Measurements from ENCODE around the gene PPID. TPM values are rescaled to one million over a fixed set of nuclear protein-coding genes. Genes with fewer than 3 reads are reported as not detected.
A peak's percentile ranks its signal among the peaks of the same experiment; 100 is the strongest.
"Not testable (repeated sequence)": the region's sequence is repeated elsewhere in the genome, so short reads cannot be mapped to it uniquely, and the experiment has no call there.

The PPID gene
- total RNA-seq, 2 experiments from 2014 or later: 46.2 to 47.5 TPM

GRCh38 chr4:158722291-158722916 lies 792 bp downstream of the PPID start:
- peaks cover 55% of the 10 kb centered on the region for H3K36me3 Mint-ChIP-seq (ENCODE audit: low read depth)
- CTCF ChIA-PET: interaction anchor here (1.5 to 2.3 kb wide), 3 partner anchors 11 to 129 kb away, joined by 4 to 6 read pairs (median 4); no protein-coding TSS in a partner anchor
- DNase-seq: no peak
- no peaks in the 10 kb centered on the region for H3K27me3 Mint-ChIP-seq
- peak overlapping the region; percentile 98 for H3K27ac Mint-ChIP-seq
- POLR2A ChIA-PET: interaction anchor here (0.9 to 1.3 kb wide), 2 partner anchors 51 to 88 kb away, joined by 3 read pairs; partner anchors contain the start of gene C4orf46
- H3K9me3 Mint-ChIP-seq: no peaks in the 10 kb centered on the region
- H3K4me1 Mint-ChIP-seq: peaks cover 72% of the 10 kb centered on the region
- peak overlapping the region; percentile 85 for H3K4me3 Mint-ChIP-seq

GRCh38 chr4:158721680-158722079 lies 1.5 kb downstream of the PPID start:
- no peaks in the 10 kb centered on the region for H3K9me3 Mint-ChIP-seq
- H3K4me1 Mint-ChIP-seq: peaks cover 69% of the 10 kb centered on the region
- H3K4me3 Mint-ChIP-seq: peak overlapping the region; percentile 85
- H3K27ac Mint-ChIP-seq: peak overlapping the region; percentile 98
- ChIA-PET CTCF (interaction anchor here (1.1 to 2.3 kb wide), 4 partner anchors 10 to 130 kb away, joined by 4 to 6 read pairs (median 4); no protein-coding TSS in a partner anchor), POLR2A (interaction anchor here (0.9 to 1.3 kb wide), 3 partner anchors 11 to 88 kb away, joined by 3 to 5 read pairs (median 3); partner anchors contain the start of gene C4orf46)
- DNase-seq: no peak
- peaks cover 61% of the 10 kb centered on the region for H3K36me3 Mint-ChIP-seq (ENCODE audit: low read depth)
- no peaks in the 10 kb centered on the region for H3K27me3 Mint-ChIP-seq

- Mint-ChIP-seq H3K27ac (no peak overlapping the region), H3K4me1 (peaks cover 45% of the 10 kb centered on the region), H3K9me3 (no peaks in the 10 kb centered on the region), H3K36me3 (ENCODE audit: low read depth) (peaks cover 87% of the 10 kb centered on the region), H3K27me3 (no peaks in the 10 kb centered on the region), H3K4me3 (no peak overlapping the region)
- no peak for DNase-seq
- POLR2A ChIA-PET: interaction anchor here (0.9 to 1.1 kb wide), 2 partner anchors 9 to 51 kb away, joined by 3 to 4 read pairs; no protein-coding TSS in a partner anchor
- CTCF ChIA-PET: interaction anchor here (1.8 kb wide), 1 partner anchor 134 kb away, joined by 10 read pairs; no protein-coding TSS in a partner anchor
Observed at GRCh38 chr4:158715802-158716201, 7.4 kb downstream of the PPID start.

- peaks cover 39% of the 10 kb centered on the region for H3K4me1 Mint-ChIP-seq
- POLR2A ChIA-PET: interaction anchor here (1.1 kb wide), 1 partner anchor 9 kb away, joined by 4 read pairs; no protein-coding TSS in a partner anchor
- no peak overlapping the region for H3K27ac Mint-ChIP-seq
- no peaks in the 10 kb centered on the region for H3K9me3 Mint-ChIP-seq
- H3K27me3 Mint-ChIP-seq: no peaks in the 10 kb centered on the region
- H3K36me3 Mint-ChIP-seq (ENCODE audit: low read depth): peaks cover 88% of the 10 kb centered on the region
- DNase-seq: no peak
- H3K4me3 Mint-ChIP-seq: no peak overlapping the region
- CTCF ChIA-PET: interaction anchor here (1.8 kb wide), 1 partner anchor 134 kb away, joined by 10 read pairs; no protein-coding TSS in a partner anchor
Observed at GRCh38 chr4:158714937-158715336, 8.3 kb downstream of the PPID start.

GRCh38 chr4:158712622-158713021 lies 10.6 kb downstream of the PPID start:
- ChIA-PET CTCF (interaction anchor here (1.3 to 1.7 kb wide), 2 partner anchors 13 to 137 kb away, joined by 3 to 4 read pairs; no protein-coding TSS in a partner anchor), POLR2A (interaction anchor here (1.2 kb wide), 1 partner anchor 41 kb away, joined by 3 read pairs; the partner anchor contains the start of gene C4orf46)
- H3K27me3 Mint-ChIP-seq, H3K9me3 Mint-ChIP-seq, H3K4me3 Mint-ChIP-seq, DNase-seq, H3K27ac Mint-ChIP-seq: not testable (repeated sequence)
- Mint-ChIP-seq H3K36me3 (ENCODE audit: low read depth) (peaks cover 79% of the 10 kb centered on the region), H3K4me1 (peaks cover 19% of the 10 kb centered on the region)

- Mint-ChIP-seq H3K27ac (no peak overlapping the region), H3K4me1 (peaks cover 12% of the 10 kb centered on the region), H3K4me3 (no peak overlapping the region), H3K9me3 (no peaks in the 10 kb centered on the region), H3K36me3 (ENCODE audit: low read depth) (peaks cover 79% of the 10 kb centered on the region), H3K27me3 (no peaks in the 10 kb centered on the region)
- ChIA-PET CTCF (interaction anchor here (0.8 to 1.9 kb wide), 4 partner anchors 11 to 140 kb away, joined by 3 to 13 read pairs (median 4); no protein-coding TSS in a partner anchor), POLR2A (interaction anchor here (0.7 to 1.8 kb wide), 4 partner anchors 10 to 280 kb away, joined by 3 to 5 read pairs (median 4); partner anchors contain the start of gene PPID)
- DNase-seq: no peak
Observed at GRCh38 chr4:158710814-158711213, 12.4 kb downstream of the PPID start.

- POLR2A ChIA-PET: no interaction called here
- no peaks in the 10 kb centered on the region for H3K9me3 Mint-ChIP-seq
- H3K4me1 Mint-ChIP-seq: no peaks in the 10 kb centered on the region
- no peak overlapping the region for H3K4me3 Mint-ChIP-seq
- H3K27me3 Mint-ChIP-seq: no peaks in the 10 kb centered on the region
- H3K36me3 Mint-ChIP-seq (ENCODE audit: low read depth): peaks cover 45% of the 10 kb centered on the region
- CTCF ChIA-PET: no interaction called here
- no peak for DNase-seq
- no peak overlapping the region for H3K27ac Mint-ChIP-seq
Observed at GRCh38 chr4:158704274-158704673, 18.9 kb downstream of the PPID start.

GRCh38 chr4:158688813-158689212 lies 34.4 kb downstream of the PPID start:
- H3K27ac Mint-ChIP-seq: no peak overlapping the region
- no peak for DNase-seq
- no peaks in the 10 kb centered on the region for H3K9me3 Mint-ChIP-seq
- ChIA-PET POLR2A (no interaction called here), CTCF (no interaction called here)
- no peaks in the 10 kb centered on the region for H3K4me1 Mint-ChIP-seq
- peaks cover 18% of the 10 kb centered on the region for H3K36me3 Mint-ChIP-seq (ENCODE audit: low read depth)
- H3K4me3 Mint-ChIP-seq: no peak overlapping the region
- H3K27me3 Mint-ChIP-seq: no peaks in the 10 kb centered on the region

- peaks cover 15% of the 10 kb centered on the region for H3K36me3 Mint-ChIP-seq (ENCODE audit: low read depth)
- POLR2A ChIA-PET: no interaction called here
- no peaks in the 10 kb centered on the region for H3K9me3 Mint-ChIP-seq
Observed at GRCh38 chr4:158682066-158682465, 41.1 kb downstream of the PPID start.

GRCh38 chr4:158681629-158682028 lies 41.6 kb downstream of the PPID start:
- ChIA-PET CTCF (interaction anchor here (0.7 kb wide), 1 partner anchor 9 kb away, joined by 3 read pairs; no protein-coding TSS in a partner anchor), POLR2A (no interaction called here)
- H3K36me3 Mint-ChIP-seq (ENCODE audit: low read depth): peaks cover 13% of the 10 kb centered on the region
- H3K4me1 Mint-ChIP-seq: peaks cover 1% of the 10 kb centered on the region
- H3K27ac Mint-ChIP-seq: no peak overlapping the region
- H3K27me3 Mint-ChIP-seq: no peaks in the 10 kb centered on the region
- no peak for DNase-seq
- H3K4me3 Mint-ChIP-seq: no peak overlapping the region
- H3K9me3 Mint-ChIP-seq: no peaks in the 10 kb centered on the region

More at GRCh38 chr4:158682066-158682465, 41.1 kb downstream of the PPID start:
- Mint-ChIP-seq H3K27me3 (no peaks in the 10 kb centered on the region), H3K27ac (no peak overlapping the region), H3K4me1 (no peaks in the 10 kb centered on the region), H3K4me3 (no peak overlapping the region)
- CTCF ChIA-PET: no interaction called here
- DNase-seq: no peak

GRCh38 chr4:158678767-158679166 lies 44.4 kb downstream of the PPID start:
- Mint-ChIP-seq H3K4me1 (peaks cover 4% of the 10 kb centered on the region), H3K4me3 (no peak overlapping the region), H3K27me3 (no peaks in the 10 kb centered on the region), H3K9me3 (no peaks in the 10 kb centered on the region), H3K36me3 (ENCODE audit: low read depth) (peaks cover 7% of the 10 kb centered on the region), H3K27ac (no peak overlapping the region)
- DNase-seq: no peak
- ChIA-PET POLR2A (no interaction called here), CTCF (interaction anchor here (1.0 kb wide), 1 partner anchor 31 kb away, joined by 4 read pairs; no protein-coding TSS in a partner anchor)

GRCh38 chr4:158676076-158676475 lies 47.1 kb downstream of the PPID start:
- no peaks in the 10 kb centered on the region for H3K9me3 Mint-ChIP-seq
- peaks cover 12% of the 10 kb centered on the region for H3K4me1 Mint-ChIP-seq
- peaks cover 5% of the 10 kb centered on the region for H3K36me3 Mint-ChIP-seq (ENCODE audit: low read depth)
- ChIA-PET CTCF (no interaction called here), POLR2A (no interaction called here)
- H3K4me3 Mint-ChIP-seq: no peak overlapping the region
- DNase-seq: no peak
- H3K27ac Mint-ChIP-seq: no peak overlapping the region
- H3K27me3 Mint-ChIP-seq: no peaks in the 10 kb centered on the region

- CTCF ChIA-PET: interaction anchor here (1.3 kb wide), 1 partner anchor 7 kb away, joined by 3 read pairs; no protein-coding TSS in a partner anchor
- Mint-ChIP-seq H3K4me1 (peaks cover 28% of the 10 kb centered on the region), H3K27ac (no peak overlapping the region), H3K36me3 (ENCODE audit: low read depth) (peaks cover 10% of the 10 kb centered on the region), H3K4me3 (peak overlapping the region; percentile 21), H3K27me3 (no peaks in the 10 kb centered on the region), H3K9me3 (no peaks in the 10 kb centered on the region)
- DNase-seq: no peak
- POLR2A ChIA-PET: no interaction called here
Observed at GRCh38 chr4:158673633-158674032, 49.6 kb downstream of the PPID start.
